ENCODE measurements around the gene CTBS.
"Not testable (repeated sequence)": the region's sequence is repeated elsewhere in the genome, so short reads cannot be mapped to it uniquely, and the experiment has no call there.

The CTBS gene

GRCh38 chr1:84510165-84510564, 64.1 kb downstream of the CTBS start:
- no peak for DNase-seq
- in situ Hi-C loops (cut with MboI; ENCODE audit: low pct_unique_long_range_greater_than_20kb, low sequenced_read_pairs): no loop called here

- no peak for DNase-seq
- in situ Hi-C loops (cut with MboI; ENCODE audit: low pct_unique_long_range_greater_than_20kb, low sequenced_read_pairs): no loop called here
These were observed 65.2 kb downstream of the CTBS start for GRCh38 chr1:84509029-84509428.

- in situ Hi-C loops (cut with MboI; ENCODE audit: low pct_unique_long_range_greater_than_20kb, low sequenced_read_pairs): no loop called here
- no peak for DNase-seq
These were observed 65.7 kb downstream of the CTBS start for GRCh38 chr1:84508510-84508909.

GRCh38 chr1:84507887-84508286, 66.4 kb downstream of the CTBS start:
- DNase-seq; in situ Hi-C loops (cut with MboI; ENCODE audit: low pct_unique_long_range_greater_than_20kb, low sequenced_read_pairs): not testable (repeated sequence)

GRCh38 chr1:84506729-84507453, 67.3 kb downstream of the CTBS start:
- in situ Hi-C loops (cut with MboI; ENCODE audit: low pct_unique_long_range_greater_than_20kb, low sequenced_read_pairs): no loop called here

GRCh38 chr1:84506002-84506728, 68.1 kb downstream of the CTBS start, which contains the start of the genes GNG5 and SPATA1:
TSS of gene GNG5 (minus strand) at chr1:84506581. CDS start at chr1:84506091, 490 bp downstream.
TSS of gene SPATA1 (plus strand) at chr1:84506386. CDS start at chr1:84516360, 9,974 bp downstream.
- in situ Hi-C loops (cut with MboI; ENCODE audit: low pct_unique_long_range_greater_than_20kb, low sequenced_read_pairs): no loop called here
- DNase-seq: peak; percentile 98

More at GRCh38 chr1:84506729-84507453, 67.3 kb downstream of the CTBS start:
- DNase-seq: no peak

GRCh38 chr1:84505493-84506001, 68.7 kb downstream of the CTBS start:
- DNase-seq: peak; percentile 67
- in situ Hi-C loops (cut with MboI; ENCODE audit: low pct_unique_long_range_greater_than_20kb, low sequenced_read_pairs): no loop called here

- in situ Hi-C loops (cut with MboI; ENCODE audit: low pct_unique_long_range_greater_than_20kb, low sequenced_read_pairs): no loop called here
- peak; percentile 45 for DNase-seq
These were observed 69.4 kb downstream of the CTBS start for GRCh38 chr1:84504580-84505492.

GRCh38 chr1:84502927-84503326, 71.3 kb downstream of the CTBS start:
- no peak for DNase-seq
- in situ Hi-C loops (cut with MboI; ENCODE audit: low pct_unique_long_range_greater_than_20kb, low sequenced_read_pairs): no loop called here
